ENCODE results near the gene LBR. TPM values are rescaled to one million over a fixed set of nuclear protein-coding genes. Genes with fewer than 3 reads are reported as not detected.
"Not testable (repeated sequence)": the region's sequence is repeated elsewhere in the genome, so short reads cannot be mapped to it uniquely, and the experiment has no call there.

The LBR gene
- total RNA-seq, 1 donor from 2014 or later = 41.5 TPM

- Histone ChIP-seq H3K27ac (no peak overlapping the region), H3K36me3 (no peaks in the 10 kb centered on the region), H3K4me3 (no peak overlapping the region), H3K27me3 (no peaks in the 10 kb centered on the region), H3K9me3 (no peaks in the 10 kb centered on the region), H3K4me1 (no peaks in the 10 kb centered on the region)
- intact Hi-C loops (cut with DNase I) = no loop called here
- no peak for TF ChIP-seq POLR2AphosphoS5 (IDR thresholded peaks at IDR 0.05; ENCODE audit: insufficient read depth in 1 of 2, low read depth in 1 of 2)
- TF ChIP-seq, protein P1, sequence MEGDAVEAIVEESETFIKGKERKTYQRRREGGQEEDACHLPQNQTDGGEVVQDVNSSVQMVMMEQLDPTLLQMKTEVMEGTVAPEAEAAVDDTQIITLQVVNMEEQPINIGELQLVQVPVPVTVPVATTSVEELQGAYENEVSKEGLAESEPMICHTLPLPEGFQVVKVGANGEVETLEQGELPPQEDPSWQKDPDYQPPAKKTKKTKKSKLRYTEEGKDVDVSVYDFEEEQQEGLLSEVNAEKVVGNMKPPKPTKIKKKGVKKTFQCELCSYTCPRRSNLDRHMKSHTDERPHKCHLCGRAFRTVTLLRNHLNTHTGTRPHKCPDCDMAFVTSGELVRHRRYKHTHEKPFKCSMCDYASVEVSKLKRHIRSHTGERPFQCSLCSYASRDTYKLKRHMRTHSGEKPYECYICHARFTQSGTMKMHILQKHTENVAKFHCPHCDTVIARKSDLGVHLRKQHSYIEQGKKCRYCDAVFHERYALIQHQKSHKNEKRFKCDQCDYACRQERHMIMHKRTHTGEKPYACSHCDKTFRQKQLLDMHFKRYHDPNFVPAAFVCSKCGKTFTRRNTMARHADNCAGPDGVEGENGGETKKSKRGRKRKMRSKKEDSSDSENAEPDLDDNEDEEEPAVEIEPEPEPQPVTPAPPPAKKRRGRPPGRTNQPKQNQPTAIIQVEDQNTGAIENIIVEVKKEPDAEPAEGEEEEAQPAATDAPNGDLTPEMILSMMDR (IDR thresholded peaks at IDR 0.05) = no peak
- no peak for TF ChIP-seq POLR2A (IDR thresholded peaks at IDR 0.05)
- DNase-seq (ENCODE audit: extremely low spot score in 2 of 2) = no peak
These were observed 38.0 kb downstream of the LBR start for GRCh38 chr1:225389843-225390242.

GRCh38 chr1:225388372-225388771 is 39.5 kb downstream of the LBR start:
- no peak for DNase-seq (ENCODE audit: extremely low spot score in 2 of 2)
- no peak overlapping the region for H3K4me3 ChIP-seq
- TF ChIP-seq POLR2AphosphoS5 (IDR thresholded peaks at IDR 0.05; ENCODE audit: insufficient read depth in 1 of 2, low read depth in 1 of 2) = no peak
- TF ChIP-seq POLR2A (IDR thresholded peaks at IDR 0.05) = no peak
- TF ChIP-seq, protein P1 (IDR thresholded peaks at IDR 0.05) = no peak
- intact Hi-C loops (cut with DNase I) = no loop called here
- H3K36me3 ChIP-seq = no peaks in the 10 kb centered on the region
- H3K27me3 ChIP-seq = no peaks in the 10 kb centered on the region
- no peaks in the 10 kb centered on the region for H3K4me1 ChIP-seq
- no peak overlapping the region for H3K27ac ChIP-seq
- H3K9me3 ChIP-seq = no peaks in the 10 kb centered on the region

GRCh38 chr1:225386860-225387259 is 41.0 kb downstream of the LBR start:
- H3K4me1 ChIP-seq; H3K36me3 ChIP-seq; H3K27ac ChIP-seq; DNase-seq (ENCODE audit: extremely low spot score in 2 of 2); H3K4me3 ChIP-seq; H3K9me3 ChIP-seq; H3K27me3 ChIP-seq; intact Hi-C loops (cut with DNase I): not testable (repeated sequence)

GRCh38 chr1:225380691-225381090 is 47.1 kb downstream of the LBR start:
- Histone ChIP-seq H3K4me3 (no peak overlapping the region), H3K4me1 (no peaks in the 10 kb centered on the region), H3K27ac (no peak overlapping the region), H3K27me3 (no peaks in the 10 kb centered on the region), H3K36me3 (no peaks in the 10 kb centered on the region), H3K9me3 (no peaks in the 10 kb centered on the region)
- TF ChIP-seq POLR2A (IDR thresholded peaks at IDR 0.05) (no peak), POLR2AphosphoS5 (IDR thresholded peaks at IDR 0.05; ENCODE audit: insufficient read depth in 1 of 2, low read depth in 1 of 2) (no peak)
- TF ChIP-seq, protein P1 (IDR thresholded peaks at IDR 0.05) = no peak
- intact Hi-C loops (cut with DNase I) = no loop called here
- no peak for DNase-seq (ENCODE audit: extremely low spot score in 2 of 2)

- intact Hi-C loops (cut with DNase I) = no loop called here
- Histone ChIP-seq H3K9me3 (no peaks in the 10 kb centered on the region), H3K36me3 (no peaks in the 10 kb centered on the region), H3K27ac (no peak overlapping the region), H3K4me1 (no peaks in the 10 kb centered on the region), H3K27me3 (no peaks in the 10 kb centered on the region), H3K4me3 (no peak overlapping the region)
- no peak for DNase-seq (ENCODE audit: extremely low spot score in 2 of 2)
- TF ChIP-seq POLR2A (IDR thresholded peaks at IDR 0.05) = no peak
- no peak for TF ChIP-seq POLR2AphosphoS5 (IDR thresholded peaks at IDR 0.05; ENCODE audit: insufficient read depth in 1 of 2, low read depth in 1 of 2)
- TF ChIP-seq, protein P1 (IDR thresholded peaks at IDR 0.05) = no peak
These were observed 49.0 kb downstream of the LBR start for GRCh38 chr1:225378880-225379279.

DNA sequence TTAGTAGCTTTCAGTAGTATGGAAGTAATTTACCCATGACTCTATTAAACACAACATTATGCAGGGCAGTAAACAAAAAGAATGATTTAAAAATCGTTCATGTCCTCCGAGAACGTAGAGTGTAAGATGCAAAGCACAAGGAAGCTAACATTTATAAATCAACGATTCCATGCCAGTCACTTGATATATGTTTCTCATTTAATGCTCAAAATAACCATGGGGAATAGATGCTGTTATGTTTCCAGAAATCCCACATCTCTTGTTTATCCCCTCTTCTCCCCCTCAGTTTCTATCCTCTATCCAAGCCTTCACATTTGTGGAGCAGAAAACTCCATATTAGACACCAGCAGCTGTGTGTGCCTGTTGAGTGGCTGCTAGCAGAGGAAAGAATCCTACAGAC is 52.8 kb downstream of the LBR start:
- Histone ChIP-seq H3K9me3 (no peaks in the 10 kb centered on the region), H3K36me3 (no peaks in the 10 kb centered on the region), H3K4me3 (no peak overlapping the region), H3K4me1 (no peaks in the 10 kb centered on the region), H3K27ac (no peak overlapping the region), H3K27me3 (no peaks in the 10 kb centered on the region)
- intact Hi-C loops (cut with DNase I) = no loop called here
- DNase-seq (ENCODE audit: extremely low spot score in 2 of 2) = no peak
- TF ChIP-seq POLR2A (IDR thresholded peaks at IDR 0.05) = no peak
- TF ChIP-seq POLR2AphosphoS5 (IDR thresholded peaks at IDR 0.05; ENCODE audit: insufficient read depth in 1 of 2, low read depth in 1 of 2) = no peak
- TF ChIP-seq, protein P1 (IDR thresholded peaks at IDR 0.05) = no peak
